HCT116 (cell line): ENCODE measurements around the gene MAN2A2. TPM values are rescaled to one million over a fixed set of nuclear protein-coding genes. Genes with fewer than 3 reads are reported as not detected.

Source experiments
- ATAC-seq: fragments of 200-7000 bp; cut with Tn5 transposase; 2 replicates; pipeline ENCODE4 v1.9.1; 2020; ENCODE audit warnings: mild to moderate bottlenecking, moderate library complexity
- BruUV-seq: library from RNA; stranded (reverse); fragments of 400-500 nt; replicated peaks from 2 replicates; lab custom pipeline; 2021; lab: Mats Ljungman, UMichigan
- CTCF ChIA-PET: fragments of 300-600 bp; sonication (Branson Sonifier 250); formaldehyde crosslinking; loops from one replicate; lab custom pipeline; 2021; ENCODE audit warnings: antibody characterized with exemption; lab: Charles Lee
- POLR2A ChIA-PET: fragments of 300-600, 350-600 bp; sonication (Branson Sonifier 250); formaldehyde crosslinking; loops from one replicate; lab custom pipeline; 2021; ENCODE audit warnings: antibody characterized with exemption; lab: Charles Lee
- RAD21 ChIA-PET, 2 experiments: fragments of 300-600 bp; sonication (Branson Sonifier 250); formaldehyde crosslinking; loops; one replicate each; lab custom pipeline; 2023; ENCODE audit warnings: low total read pairs in 2 of 2; ENCODE audit not compliant: uncharacterized antibody in 2 of 2, unreplicated experiment in 2 of 2, low non-redundant PET in 1 of 2; lab: Charles Lee
- DNase-seq: peaks from one replicate; pipeline ENCODE4 v3.0.0-alpha.2; 2010; ENCODE audit warnings: low read depth, low spot score
- H2AFZ ChIP-seq: fragments of 200-600 bp; shearing (Covaris generic), sonication (generic); 2 replicates; pipeline ENCODE4 v1.6.1; 2017; ENCODE audit warnings: low read depth, mixed run types, mixed read lengths, antibody characterized with exemption, low read length; ENCODE audit not compliant: poor library complexity, severe bottlenecking
- H3K27ac ChIP-seq: 2 replicates; pipeline ENCODE4 v1.5.1; 2012; ENCODE audit warnings: low read depth, low read length
- H3K27me3 ChIP-seq: fragments of 200-600 bp; sonication (generic); 2 replicates; pipeline ENCODE4 v1.6.1; 2016; ENCODE audit warnings: mixed run types, low read length, mixed read lengths; ENCODE audit not compliant: insufficient read depth
- H3K36me3 ChIP-seq, 2 experiments: fragments of 200-500 bp in 1 of 2; fragments of 200-600 bp in 1 of 2; sonication (Bioruptor generic) in 1 of 2; sonication (generic) in 1 of 2; 2 replicates each; pipeline versions ENCODE4 v1.5.1 to v1.6.1; 2014 to 2016; ENCODE audit warnings: low read length in 2 of 2, inconsistent platforms in 1 of 2, mixed read lengths in 1 of 2, mixed run types in 1 of 2; ENCODE audit not compliant: insufficient read depth in 2 of 2, control insufficient read depth in 1 of 2
- H3K4me1 ChIP-seq, 2 experiments: fragments of 200-600 bp in 1 of 2; sonication (generic) in 1 of 2; 2 replicates each; pipeline versions ENCODE4 v1.5.1 to v1.6.1; 2012 to 2017; ENCODE audit warnings: low read length in 2 of 2, inconsistent platforms in 1 of 2, mild to moderate bottlenecking in 1 of 2, mixed read lengths in 1 of 2, mixed run types in 1 of 2, moderate library complexity in 1 of 2; ENCODE audit not compliant: insufficient read depth in 2 of 2, control insufficient read depth in 1 of 2
- H3K4me2 ChIP-seq: fragments of 200-600 bp; sonication (generic); 2 replicates; pipeline ENCODE4 v1.6.1; 2017; ENCODE audit warnings: mixed run types, low read length, mixed read lengths
- H3K4me3 ChIP-seq, 2 experiments: fragments of 200-600 bp in 1 of 2; sonication (generic) in 1 of 2; replicated peaks in 1 of 2; 2 replicates each; pipeline ENCODE4 v1.5.1; 2011 to 2016; ENCODE audit warnings: low read length in 2 of 2, control low read depth in 1 of 2, low read depth in 1 of 2, mild to moderate bottlenecking in 1 of 2, mixed read lengths in 1 of 2, mixed run types in 1 of 2
- H3K79me2 ChIP-seq: fragments of 200-600 bp; sonication (generic); 2 replicates; pipeline ENCODE4 v1.6.1; 2017; ENCODE audit warnings: mild to moderate bottlenecking, mixed run types, low read length, moderate library complexity, mixed read lengths; ENCODE audit not compliant: insufficient read depth
- H3K9ac ChIP-seq: fragments of 200-600 bp; sonication (generic); 2 replicates; pipeline ENCODE4 v1.6.1; 2016; ENCODE audit warnings: low read length, mixed read lengths
- H3K9me2 ChIP-seq: fragments of 200-600 bp; sonication (generic), shearing (Covaris generic); 2 replicates; pipeline ENCODE4 v1.6.1; 2017; ENCODE audit warnings: mixed run types, mild to moderate bottlenecking, moderate library complexity; ENCODE audit not compliant: insufficient read depth
- H3K9me3 ChIP-seq, 2 experiments: fragments of 200-500 bp in 1 of 2; fragments of 200-600 bp in 1 of 2; sonication (Bioruptor generic) in 1 of 2; sonication (generic) in 1 of 2; 2 replicates each; pipeline ENCODE4 v1.6.1; 2014 to 2017; ENCODE audit warnings: low read length in 2 of 2, mixed read lengths in 2 of 2, inconsistent platforms in 1 of 2, low read depth in 1 of 2, mild to moderate bottlenecking in 1 of 2, mixed run types in 1 of 2, moderate library complexity in 1 of 2; ENCODE audit not compliant: control insufficient read depth in 1 of 2, insufficient read depth in 1 of 2
- H4K20me1 ChIP-seq: fragments of 200-600 bp; sonication (generic), shearing (Covaris generic); 2 replicates; pipeline ENCODE4 v1.6.1; 2017; ENCODE audit warnings: mixed run types, mild to moderate bottlenecking, moderate library complexity; ENCODE audit not compliant: insufficient read depth
- EGR1 ChIP-seq: IDR thresholded peaks from 2 replicates; pipeline ENCODE4 v1.6.1; 2012; ENCODE audit warnings: low read depth
- ELF1 ChIP-seq: IDR thresholded peaks from 2 replicates; pipeline ENCODE4 v1.6.1; 2012; ENCODE audit warnings: low read depth, borderline replicate concordance
- EZH2 ChIP-seq: fragments of 200-600 bp; sonication (generic); IDR thresholded peaks from 2 replicates; pipeline ENCODE4 v1.6.1; 2017; ENCODE audit warnings: antibody characterized with exemption, mixed run types
- EZH2phosphoT487 ChIP-seq: fragments of 200-600 bp; IDR thresholded peaks from 2 replicates; pipeline ENCODE4 v1.6.1; 2018; ENCODE audit warnings: antibody characterized with exemption, borderline replicate concordance
- REST ChIP-seq: IDR thresholded peaks from 2 replicates; pipeline ENCODE4 v1.6.1; 2012; ENCODE audit warnings: low read depth
- SIN3A ChIP-seq: IDR thresholded peaks from 2 replicates; pipeline ENCODE4 v1.6.1; 2012; ENCODE audit warnings: low read depth
- SP1 ChIP-seq: IDR thresholded peaks from 2 replicates; pipeline ENCODE4 v1.6.1; 2012; ENCODE audit warnings: low read depth
- YY1 ChIP-seq: IDR thresholded peaks from 2 replicates; pipeline ENCODE4 v1.6.1; 2011; ENCODE audit warnings: low read length, low read depth, moderate library complexity, mild to moderate bottlenecking; ENCODE audit not compliant: insufficient replicate concordance; ENCODE audit errors: extremely low read depth
- ZFX ChIP-seq: fragments of 450-650 bp; IDR thresholded peaks from 2 replicates; pipeline ENCODE4 v1.6.1; 2017
- ZNF274 ChIP-seq: fragments of 200-500 bp; sonication (Bioruptor generic); IDR thresholded peaks from 2 replicates; pipeline ENCODE4 v1.6.1; 2014; ENCODE audit warnings: mild to moderate bottlenecking, low read depth, low read length, inconsistent platforms
- intact Hi-C: fragments of 100-400 bp; cut with micrococcal nuclease; formaldehyde crosslinking; loops from 2 replicates; pipeline ENCODE4 v1.10.0; 2022
- total RNA-seq: library from RNA; stranded (reverse); gene quantifications from one replicate; pipeline ENCODE4 v1.2.1, GENCODE V29; 2021; ENCODE audit not compliant: unreplicated experiment

Gene MAN2A2
- total RNA-seq, 1 experiment from 2014 or later = 44.9 TPM

- POLR2A ChIA-PET = no interaction called here
- no peak overlapping the region for H3K27ac ChIP-seq
- H3K27me3 ChIP-seq = no peaks in the 10 kb centered on the region
- CTCF ChIA-PET = interaction anchor here (1.1 kb wide), 1 partner anchor 23 kb away, joined by 3 read pairs; no protein-coding TSS in a partner anchor
- peaks cover 1 to 14% of the 10 kb centered on the region in 2 experiments; a peak in 3 of 4 replicates for H3K36me3 ChIP-seq
- H2AFZ ChIP-seq = no peak overlapping the region
- H3K4me2 ChIP-seq = no peak overlapping the region
- no peak overlapping the region for H3K4me3 ChIP-seq
- intact Hi-C loops = no loop called here
- no peaks in the 10 kb centered on the region for H3K4me1 ChIP-seq
- no peaks in the 10 kb centered on the region for H3K79me2 ChIP-seq
- BruUV-seq = no TSS peak
- no peak overlapping the region for H3K9ac ChIP-seq
- TF ChIP-seq ZNF274 (no peak), SP1 (no peak), EZH2 (no peak), EZH2phosphoT487 (no peak), ELF1 (no peak), YY1 (no peak), ZFX (no peak), EGR1 (no peak), REST (no peak), SIN3A (no peak)
- ATAC-seq (no peak), DNase-seq (no peak)
- RAD21 ChIA-PET = no interaction called here
- no peaks in the 10 kb centered on the region for H3K9me3 ChIP-seq
- H3K9me2 ChIP-seq = no peaks in the 10 kb centered on the region
- H4K20me1 ChIP-seq = no peaks in the 10 kb centered on the region
These were observed 7.6 kb downstream of the MAN2A2 start for GRCh38 chr15:90910441-90911301.
